Measurements from ENCODE around the gene RFESD.

RFESD gene

GRCh38 chr5:95646569-95647431, at the start of gene RFESD:
Gene RFESD (plus strand): TSS chr5:95646777. CDS start chr5:95652272, 5,495 bp downstream.
- Histone ChIP-seq H3K4me1 (ENCODE audit: control insufficient read depth in 1 of 2, insufficient read depth in 2 of 2, low read length in 2 of 2) (peaks cover 10 to 16% of the 10 kb centered on the region in 2 donors), H3K9ac (ENCODE audit: low read depth in 1 of 2, low read length in 2 of 2) (peak within 1 kb of the TSS; percentile 72 to 85), H3K27ac (ENCODE audit: low read depth, low read length) (peak within 1 kb of the TSS; percentile 92), H3K4me3 (ENCODE audit: low read depth in 1 of 2, low read length in 2 of 2) (peak within 1 kb of the TSS; percentile 69 to 82), H3K9me3 (ENCODE audit: control insufficient read depth in 1 of 2, low read length in 2 of 2) (no peaks in the 10 kb centered on the region), H3K27me3 (ENCODE audit: control insufficient read depth in 1 of 2, insufficient read depth in 2 of 2, low read length in 2 of 2) (no peaks in the 10 kb centered on the region), H3K36me3 (ENCODE audit: control insufficient read depth in 1 of 2, insufficient read depth in 2 of 2, low read length in 2 of 2) (no peaks in the 10 kb centered on the region)

GRCh38 chr5:95599252-95599651, 47.3 kb upstream of the RFESD start:
- Histone ChIP-seq H3K27ac (ENCODE audit: low read depth, low read length) (no peak overlapping the region), H3K4me1 (ENCODE audit: control insufficient read depth in 1 of 2, insufficient read depth in 2 of 2, low read length in 2 of 2) (no peaks in the 10 kb centered on the region), H3K9me3 (ENCODE audit: control insufficient read depth in 1 of 2, low read length in 2 of 2) (no peaks in the 10 kb centered on the region), H3K4me3 (ENCODE audit: low read depth in 1 of 2, low read length in 2 of 2) (no peak overlapping the region), H3K9ac (ENCODE audit: low read depth in 1 of 2, low read length in 2 of 2) (no peak overlapping the region), H3K36me3 (ENCODE audit: control insufficient read depth in 1 of 2, insufficient read depth in 2 of 2, low read length in 2 of 2) (no peaks in the 10 kb centered on the region), H3K27me3 (ENCODE audit: control insufficient read depth in 1 of 2, insufficient read depth in 2 of 2, low read length in 2 of 2) (no peaks in the 10 kb centered on the region)

- no peak overlapping the region for H3K27ac ChIP-seq (ENCODE audit: low read depth, low read length)
- no peaks in the 10 kb centered on the region for H3K9me3 ChIP-seq (ENCODE audit: control insufficient read depth in 1 of 2, low read length in 2 of 2)
- H3K27me3 ChIP-seq (ENCODE audit: control insufficient read depth in 1 of 2, insufficient read depth in 2 of 2, low read length in 2 of 2) = no peaks in the 10 kb centered on the region
- no peak overlapping the region for H3K9ac ChIP-seq (ENCODE audit: low read depth in 1 of 2, low read length in 2 of 2)
- no peaks in the 10 kb centered on the region for H3K36me3 ChIP-seq (ENCODE audit: control insufficient read depth in 1 of 2, insufficient read depth in 2 of 2, low read length in 2 of 2)
- H3K4me3 ChIP-seq (ENCODE audit: low read depth in 1 of 2, low read length in 2 of 2) = no peak overlapping the region
- H3K4me1 ChIP-seq (ENCODE audit: control insufficient read depth in 1 of 2, insufficient read depth in 2 of 2, low read length in 2 of 2) = no peaks in the 10 kb centered on the region
Measured at GRCh38 chr5:95600557-95600956, 46.0 kb upstream of the RFESD start.

- Histone ChIP-seq H3K27ac (ENCODE audit: low read depth, low read length) (no peak overlapping the region), H3K9ac (ENCODE audit: low read depth in 1 of 2, low read length in 2 of 2) (no peak overlapping the region), H3K4me3 (ENCODE audit: low read depth in 1 of 2, low read length in 2 of 2) (no peak overlapping the region), H3K27me3 (ENCODE audit: control insufficient read depth in 1 of 2, insufficient read depth in 2 of 2, low read length in 2 of 2) (no peaks in the 10 kb centered on the region), H3K4me1 (ENCODE audit: control insufficient read depth in 1 of 2, insufficient read depth in 2 of 2, low read length in 2 of 2) (no peaks in the 10 kb centered on the region), H3K36me3 (ENCODE audit: control insufficient read depth in 1 of 2, insufficient read depth in 2 of 2, low read length in 2 of 2) (no peaks in the 10 kb centered on the region), H3K9me3 (ENCODE audit: control insufficient read depth in 1 of 2, low read length in 2 of 2) (no peaks in the 10 kb centered on the region)
Measured at GRCh38 chr5:95605786-95606185, 40.8 kb upstream of the RFESD start.

GRCh38 chr5:95606419-95606818, 40.2 kb upstream of the RFESD start:
- Histone ChIP-seq H3K27ac (ENCODE audit: low read depth, low read length) (no peak overlapping the region), H3K9ac (ENCODE audit: low read depth in 1 of 2, low read length in 2 of 2) (no peak overlapping the region), H3K4me1 (ENCODE audit: control insufficient read depth in 1 of 2, insufficient read depth in 2 of 2, low read length in 2 of 2) (no peaks in the 10 kb centered on the region), H3K27me3 (ENCODE audit: control insufficient read depth in 1 of 2, insufficient read depth in 2 of 2, low read length in 2 of 2) (no peaks in the 10 kb centered on the region), H3K36me3 (ENCODE audit: control insufficient read depth in 1 of 2, insufficient read depth in 2 of 2, low read length in 2 of 2) (no peaks in the 10 kb centered on the region), H3K9me3 (ENCODE audit: control insufficient read depth in 1 of 2, low read length in 2 of 2) (no peaks in the 10 kb centered on the region), H3K4me3 (ENCODE audit: low read depth in 1 of 2, low read length in 2 of 2) (no peak overlapping the region)

GRCh38 chr5:95609711-95610110, 36.9 kb upstream of the RFESD start:
- Histone ChIP-seq H3K4me3 (ENCODE audit: low read depth in 1 of 2, low read length in 2 of 2) (no peak overlapping the region), H3K4me1 (ENCODE audit: control insufficient read depth in 1 of 2, insufficient read depth in 2 of 2, low read length in 2 of 2) (no peaks in the 10 kb centered on the region), H3K9me3 (ENCODE audit: control insufficient read depth in 1 of 2, low read length in 2 of 2) (peaks cover 0 to 3% of the 10 kb centered on the region in 2 donors), H3K27me3 (ENCODE audit: control insufficient read depth in 1 of 2, insufficient read depth in 2 of 2, low read length in 2 of 2) (no peaks in the 10 kb centered on the region), H3K27ac (ENCODE audit: low read depth, low read length) (no peak overlapping the region), H3K9ac (ENCODE audit: low read depth in 1 of 2, low read length in 2 of 2) (no peak overlapping the region), H3K36me3 (ENCODE audit: control insufficient read depth in 1 of 2, insufficient read depth in 2 of 2, low read length in 2 of 2) (no peaks in the 10 kb centered on the region)

- Histone ChIP-seq H3K9me3 (ENCODE audit: control insufficient read depth in 1 of 2, low read length in 2 of 2) (peaks cover 0 to 3% of the 10 kb centered on the region in 2 donors), H3K36me3 (ENCODE audit: control insufficient read depth in 1 of 2, insufficient read depth in 2 of 2, low read length in 2 of 2) (no peaks in the 10 kb centered on the region), H3K27me3 (ENCODE audit: control insufficient read depth in 1 of 2, insufficient read depth in 2 of 2, low read length in 2 of 2) (no peaks in the 10 kb centered on the region), H3K4me1 (ENCODE audit: control insufficient read depth in 1 of 2, insufficient read depth in 2 of 2, low read length in 2 of 2) (no peaks in the 10 kb centered on the region), H3K4me3 (ENCODE audit: low read depth in 1 of 2, low read length in 2 of 2) (no peak overlapping the region), H3K9ac (ENCODE audit: low read depth in 1 of 2, low read length in 2 of 2) (no peak overlapping the region), H3K27ac (ENCODE audit: low read depth, low read length) (no peak overlapping the region)
Measured at GRCh38 chr5:95610546-95610945, 36.0 kb upstream of the RFESD start.

- no peaks in the 10 kb centered on the region for H3K27me3 ChIP-seq (ENCODE audit: control insufficient read depth in 1 of 2, insufficient read depth in 2 of 2, low read length in 2 of 2)
- H3K4me1 ChIP-seq (ENCODE audit: control insufficient read depth in 1 of 2, insufficient read depth in 2 of 2, low read length in 2 of 2) = no peaks in the 10 kb centered on the region
- no peak overlapping the region for H3K9ac ChIP-seq (ENCODE audit: low read depth in 1 of 2, low read length in 2 of 2)
- H3K9me3 ChIP-seq (ENCODE audit: control insufficient read depth in 1 of 2, low read length in 2 of 2) = peaks cover 0 to 3% of the 10 kb centered on the region in 2 donors
- no peak overlapping the region for H3K4me3 ChIP-seq (ENCODE audit: low read depth in 1 of 2, low read length in 2 of 2)
- H3K27ac ChIP-seq (ENCODE audit: low read depth, low read length) = no peak overlapping the region
- H3K36me3 ChIP-seq (ENCODE audit: control insufficient read depth in 1 of 2, insufficient read depth in 2 of 2, low read length in 2 of 2) = no peaks in the 10 kb centered on the region
Measured at GRCh38 chr5:95611396-95611795, 35.2 kb upstream of the RFESD start.

- Histone ChIP-seq H3K36me3 (ENCODE audit: control insufficient read depth in 1 of 2, insufficient read depth in 2 of 2, low read length in 2 of 2) (no peaks in the 10 kb centered on the region), H3K27me3 (ENCODE audit: control insufficient read depth in 1 of 2, insufficient read depth in 2 of 2, low read length in 2 of 2) (no peaks in the 10 kb centered on the region), H3K9ac (ENCODE audit: low read depth in 1 of 2, low read length in 2 of 2) (no peak overlapping the region), H3K27ac (ENCODE audit: low read depth, low read length) (no peak overlapping the region), H3K9me3 (ENCODE audit: control insufficient read depth in 1 of 2, low read length in 2 of 2) (peaks cover 0 to 3% of the 10 kb centered on the region in 2 donors), H3K4me3 (ENCODE audit: low read depth in 1 of 2, low read length in 2 of 2) (no peak overlapping the region), H3K4me1 (ENCODE audit: control insufficient read depth in 1 of 2, insufficient read depth in 2 of 2, low read length in 2 of 2) (no peaks in the 10 kb centered on the region)
Measured at GRCh38 chr5:95613514-95613913, 33.1 kb upstream of the RFESD start.

- Histone ChIP-seq H3K9me3 (ENCODE audit: control insufficient read depth in 1 of 2, low read length in 2 of 2) (peaks cover 0 to 3% of the 10 kb centered on the region in 2 donors), H3K27me3 (ENCODE audit: control insufficient read depth in 1 of 2, insufficient read depth in 2 of 2, low read length in 2 of 2) (peaks cover 6 to 13% of the 10 kb centered on the region in 2 donors), H3K9ac (ENCODE audit: low read depth in 1 of 2, low read length in 2 of 2) (no peak overlapping the region), H3K4me3 (ENCODE audit: low read depth in 1 of 2, low read length in 2 of 2) (no peak overlapping the region), H3K4me1 (ENCODE audit: control insufficient read depth in 1 of 2, insufficient read depth in 2 of 2, low read length in 2 of 2) (peaks cover 4 to 11% of the 10 kb centered on the region in 2 donors), H3K36me3 (ENCODE audit: control insufficient read depth in 1 of 2, insufficient read depth in 2 of 2, low read length in 2 of 2) (no peaks in the 10 kb centered on the region), H3K27ac (ENCODE audit: low read depth, low read length) (no peak overlapping the region)
Measured at GRCh38 chr5:95615164-95615467, 31.5 kb upstream of the RFESD start.

Data from duodenal mucosa (tissue), 2 donors.